ENCODE data around the gene PEBP1. TPM values are rescaled to one million over a fixed set of nuclear protein-coding genes. Genes with fewer than 3 reads are reported as not detected.

Gene PEBP1
- total RNA-seq, 1 donor from 2014 or later, result 166 TPM

DNA sequence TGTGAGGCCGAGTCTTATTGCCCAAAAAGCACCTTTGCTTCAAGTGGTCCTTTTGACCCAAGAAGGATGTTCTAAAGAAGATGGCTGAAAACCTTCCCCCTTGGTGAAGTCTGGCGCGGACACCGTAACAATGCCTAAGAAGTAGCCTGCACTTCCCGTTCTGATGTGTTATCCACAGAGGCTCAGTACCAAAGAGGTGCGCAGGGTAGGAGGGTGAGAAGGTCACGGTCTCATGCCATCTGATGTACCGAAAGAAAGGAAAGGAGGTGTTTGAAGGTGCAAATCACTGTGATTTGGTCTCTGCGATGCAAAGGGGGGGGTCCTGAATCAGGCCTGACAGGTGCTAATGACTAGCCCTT is 9.9 kb downstream of the PEBP1 start:
- Mint-ChIP-seq H3K27me3 (ENCODE audit: low read depth) (no peaks in the 10 kb centered on the region), H3K27ac (no peak overlapping the region), H3K4me1 (peaks cover 3% of the 10 kb centered on the region), H3K9me3 (no peaks in the 10 kb centered on the region), H3K36me3 (peaks cover 35% of the 10 kb centered on the region), H3K4me3 (no peak overlapping the region)
- TF ChIP-seq, protein P1, sequence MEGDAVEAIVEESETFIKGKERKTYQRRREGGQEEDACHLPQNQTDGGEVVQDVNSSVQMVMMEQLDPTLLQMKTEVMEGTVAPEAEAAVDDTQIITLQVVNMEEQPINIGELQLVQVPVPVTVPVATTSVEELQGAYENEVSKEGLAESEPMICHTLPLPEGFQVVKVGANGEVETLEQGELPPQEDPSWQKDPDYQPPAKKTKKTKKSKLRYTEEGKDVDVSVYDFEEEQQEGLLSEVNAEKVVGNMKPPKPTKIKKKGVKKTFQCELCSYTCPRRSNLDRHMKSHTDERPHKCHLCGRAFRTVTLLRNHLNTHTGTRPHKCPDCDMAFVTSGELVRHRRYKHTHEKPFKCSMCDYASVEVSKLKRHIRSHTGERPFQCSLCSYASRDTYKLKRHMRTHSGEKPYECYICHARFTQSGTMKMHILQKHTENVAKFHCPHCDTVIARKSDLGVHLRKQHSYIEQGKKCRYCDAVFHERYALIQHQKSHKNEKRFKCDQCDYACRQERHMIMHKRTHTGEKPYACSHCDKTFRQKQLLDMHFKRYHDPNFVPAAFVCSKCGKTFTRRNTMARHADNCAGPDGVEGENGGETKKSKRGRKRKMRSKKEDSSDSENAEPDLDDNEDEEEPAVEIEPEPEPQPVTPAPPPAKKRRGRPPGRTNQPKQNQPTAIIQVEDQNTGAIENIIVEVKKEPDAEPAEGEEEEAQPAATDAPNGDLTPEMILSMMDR (IDR thresholded peaks at IDR 0.05; ENCODE audit: unreplicated experiment), result no peak
- DNase-seq (ENCODE audit: low spot score in 2 of 2, unreplicated experiment in 2 of 2), result no peak

DNA sequence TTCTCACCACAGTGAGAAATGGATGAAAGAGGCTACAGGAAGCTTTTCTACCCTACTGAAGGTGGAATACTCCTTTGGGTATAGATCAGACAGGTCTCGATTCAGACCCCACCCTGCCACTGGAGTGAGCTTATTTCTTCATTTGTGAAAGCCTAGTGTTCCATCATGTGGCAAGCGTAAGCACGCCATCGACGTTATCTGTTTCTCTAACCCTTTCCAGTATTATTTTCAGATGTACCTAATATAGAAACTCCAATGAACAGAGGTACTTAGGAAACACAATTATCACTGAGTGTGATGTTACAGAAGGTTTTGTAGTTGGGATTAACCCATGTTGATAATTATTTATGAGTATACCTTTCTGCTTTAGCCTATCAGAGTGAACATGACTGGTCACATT is 12.4 kb downstream of the PEBP1 start:
- Mint-ChIP-seq H3K36me3 (peaks cover 25% of the 10 kb centered on the region), H3K4me3 (no peak overlapping the region), H3K27me3 (ENCODE audit: low read depth) (no peaks in the 10 kb centered on the region), H3K9me3 (no peaks in the 10 kb centered on the region), H3K27ac (no peak overlapping the region), H3K4me1 (peaks cover 6% of the 10 kb centered on the region)
- TF ChIP-seq, protein P1 (IDR thresholded peaks at IDR 0.05; ENCODE audit: unreplicated experiment), result no peak
- no peak for DNase-seq (ENCODE audit: low spot score in 2 of 2, unreplicated experiment in 2 of 2)

DNA sequence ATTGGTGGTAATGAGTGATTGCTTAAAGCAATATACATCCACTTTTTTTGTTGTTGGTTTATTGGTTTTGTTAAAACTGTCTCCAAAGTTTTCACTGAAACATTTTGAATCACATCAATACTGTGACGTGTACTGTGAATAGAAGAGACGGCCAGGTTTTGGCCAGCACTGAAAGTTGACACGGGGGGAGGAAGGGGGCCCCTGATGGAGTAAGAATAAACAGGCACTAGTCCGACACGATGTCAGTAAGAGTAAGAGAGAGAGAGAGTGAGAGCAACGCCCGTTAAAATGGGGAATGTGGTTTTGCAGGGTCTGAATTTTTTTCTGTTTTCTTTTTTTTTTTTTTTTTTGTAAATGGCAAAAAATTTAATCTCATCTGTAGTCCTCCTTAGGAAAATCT is 14.7 kb downstream of the PEBP1 start:
- Mint-ChIP-seq H3K4me3 (no peak overlapping the region), H3K27ac (peak overlapping the region; percentile 58), H3K4me1 (peaks cover 6% of the 10 kb centered on the region), H3K36me3 (peaks cover 10% of the 10 kb centered on the region), H3K27me3 (ENCODE audit: low read depth) (no peaks in the 10 kb centered on the region), H3K9me3 (no peaks in the 10 kb centered on the region)
- TF ChIP-seq, protein P1 (IDR thresholded peaks at IDR 0.05; ENCODE audit: unreplicated experiment), result no peak
- DNase-seq (ENCODE audit: low spot score in 2 of 2, unreplicated experiment in 2 of 2), result no peak

DNA sequence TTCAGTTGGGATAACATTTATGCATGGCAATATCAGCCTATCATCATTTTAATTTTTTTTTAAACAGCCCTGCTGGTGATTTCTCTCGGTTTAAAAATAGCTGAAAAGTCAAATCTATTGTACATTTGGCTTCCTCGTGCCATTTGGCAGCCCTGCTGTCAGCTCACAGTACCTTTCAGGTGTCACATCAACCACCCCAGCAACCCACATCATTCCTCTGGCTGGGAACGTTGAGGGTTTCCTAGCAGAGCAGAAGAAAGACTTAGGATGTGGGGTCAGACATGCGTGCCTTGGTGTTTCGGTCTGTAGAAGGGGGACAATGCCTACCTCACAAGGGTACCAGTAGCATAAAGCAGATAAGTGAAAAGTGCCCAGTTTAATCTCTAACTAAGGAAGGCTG is 15.8 kb downstream of the PEBP1 start:
- Mint-ChIP-seq H3K36me3 (peaks cover 6% of the 10 kb centered on the region), H3K4me1 (peaks cover 6% of the 10 kb centered on the region), H3K9me3 (no peaks in the 10 kb centered on the region), H3K4me3 (no peak overlapping the region), H3K27ac (no peak overlapping the region), H3K27me3 (ENCODE audit: low read depth) (no peaks in the 10 kb centered on the region)
- TF ChIP-seq, protein P1 (IDR thresholded peaks at IDR 0.05; ENCODE audit: unreplicated experiment), result no peak
- DNase-seq (ENCODE audit: low spot score in 2 of 2, unreplicated experiment in 2 of 2), result no peak

DNA sequence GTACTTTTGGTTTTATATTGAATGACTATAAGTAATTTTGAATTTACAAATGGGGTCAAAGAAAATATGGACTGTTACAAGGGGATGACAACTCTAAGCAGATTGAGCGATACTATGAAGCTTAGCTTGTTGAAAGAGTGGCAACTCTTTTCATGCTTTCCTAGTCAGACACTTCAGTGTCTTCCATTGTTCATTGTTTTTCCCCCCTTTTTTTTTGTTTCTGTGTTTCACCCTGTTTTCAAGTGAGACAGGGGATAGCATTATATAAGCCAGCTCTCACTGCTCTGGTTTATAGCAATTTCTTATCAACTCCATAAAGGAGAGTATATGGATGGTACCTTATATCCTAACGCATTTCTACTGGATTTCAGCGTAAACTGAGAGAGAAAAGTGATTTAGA is 24.6 kb downstream of the PEBP1 start:
- no peaks in the 10 kb centered on the region for H3K27me3 Mint-ChIP-seq (ENCODE audit: low read depth)
- TF ChIP-seq, protein P1 (IDR thresholded peaks at IDR 0.05; ENCODE audit: unreplicated experiment), result no peak
- no peak overlapping the region for H3K27ac Mint-ChIP-seq
- no peaks in the 10 kb centered on the region for H3K9me3 Mint-ChIP-seq
- peaks cover 15% of the 10 kb centered on the region for H3K36me3 Mint-ChIP-seq
- no peak overlapping the region for H3K4me3 Mint-ChIP-seq
- no peaks in the 10 kb centered on the region for H3K4me1 Mint-ChIP-seq
- no peak for DNase-seq (ENCODE audit: low spot score in 2 of 2, unreplicated experiment in 2 of 2)
